ENCODE data around the gene TBX10. TPM values are rescaled to one million over a fixed set of nuclear protein-coding genes. Genes with fewer than 3 reads are reported as not detected.

The TBX10 gene
- total RNA-seq, 1 experiment from 2014 or later = not detected

DNA sequence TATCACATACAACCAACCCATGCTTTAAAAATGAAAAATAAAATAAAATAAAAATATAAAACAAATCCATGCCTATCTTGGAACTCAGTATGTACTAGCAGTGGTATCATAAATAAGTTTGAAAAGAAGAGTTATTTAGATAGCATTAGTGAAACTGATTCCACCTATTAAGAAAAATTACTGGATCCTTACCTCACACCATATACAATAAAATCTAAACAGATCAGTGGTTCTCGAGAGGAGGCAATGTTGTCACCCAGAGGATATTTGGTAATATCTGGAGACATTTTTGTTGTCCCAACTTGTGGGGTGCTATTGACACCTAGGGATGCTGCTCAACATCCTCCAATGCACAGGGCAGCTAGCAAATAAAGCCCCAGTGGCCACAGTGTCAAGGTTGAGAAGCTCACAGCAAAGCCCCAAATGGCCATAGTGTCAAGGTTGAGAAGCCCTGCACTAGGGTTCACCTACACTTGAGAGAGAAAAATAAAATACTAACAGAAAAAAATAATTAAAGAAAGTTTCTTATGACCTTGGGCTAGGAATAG is 42.7 kb downstream of the TBX10 start:
- Histone ChIP-seq H3K36me3 (ENCODE audit: control insufficient read depth, insufficient read depth, low read length) (no peaks in the 10 kb centered on the region), H3K27ac (ENCODE audit: low read length) (no peak overlapping the region), H3K9me3 (ENCODE audit: control insufficient read depth, insufficient read depth, low read depth, low read length) (peaks cover 4% of the 10 kb centered on the region; the same call in 1 of the 2 replicates), H3K4me1 (ENCODE audit: control insufficient read depth, insufficient read depth, low read length) (no peaks in the 10 kb centered on the region), H3K27me3 (ENCODE audit: control insufficient read depth, insufficient read depth, low read length) (no peaks in the 10 kb centered on the region), H3K4me3 (ENCODE audit: low read depth in 2 of 2, low read length in 2 of 2) (no peak overlapping the region)
- ChIA-PET CTCF (no interaction called here), POLR2A (no interaction called here)
- no peak for DNase-seq (ENCODE audit: low read depth, low spot score)
- intact Hi-C loops (cut with micrococcal nuclease; ENCODE audit: unreplicated experiment) = no loop called here
- in situ Hi-C loops (cut with HindIII; ENCODE audit: low pct_unique_long_range_greater_than_20kb, low sequenced_read_pairs) = no loop called here
- TF ChIP-seq TCF7L2 (IDR thresholded peaks at IDR 0.05; ENCODE audit: low read depth, low read length) = no peak
- TF ChIP-seq, protein P1, sequence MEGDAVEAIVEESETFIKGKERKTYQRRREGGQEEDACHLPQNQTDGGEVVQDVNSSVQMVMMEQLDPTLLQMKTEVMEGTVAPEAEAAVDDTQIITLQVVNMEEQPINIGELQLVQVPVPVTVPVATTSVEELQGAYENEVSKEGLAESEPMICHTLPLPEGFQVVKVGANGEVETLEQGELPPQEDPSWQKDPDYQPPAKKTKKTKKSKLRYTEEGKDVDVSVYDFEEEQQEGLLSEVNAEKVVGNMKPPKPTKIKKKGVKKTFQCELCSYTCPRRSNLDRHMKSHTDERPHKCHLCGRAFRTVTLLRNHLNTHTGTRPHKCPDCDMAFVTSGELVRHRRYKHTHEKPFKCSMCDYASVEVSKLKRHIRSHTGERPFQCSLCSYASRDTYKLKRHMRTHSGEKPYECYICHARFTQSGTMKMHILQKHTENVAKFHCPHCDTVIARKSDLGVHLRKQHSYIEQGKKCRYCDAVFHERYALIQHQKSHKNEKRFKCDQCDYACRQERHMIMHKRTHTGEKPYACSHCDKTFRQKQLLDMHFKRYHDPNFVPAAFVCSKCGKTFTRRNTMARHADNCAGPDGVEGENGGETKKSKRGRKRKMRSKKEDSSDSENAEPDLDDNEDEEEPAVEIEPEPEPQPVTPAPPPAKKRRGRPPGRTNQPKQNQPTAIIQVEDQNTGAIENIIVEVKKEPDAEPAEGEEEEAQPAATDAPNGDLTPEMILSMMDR (IDR thresholded peaks at IDR 0.05) = no peak
- no peak for TF ChIP-seq SIN3A (IDR thresholded peaks at IDR 0.05; ENCODE audit: borderline replicate concordance, insufficient read depth, low read depth, low read length)
- TF ChIP-seq, protein P2, sequence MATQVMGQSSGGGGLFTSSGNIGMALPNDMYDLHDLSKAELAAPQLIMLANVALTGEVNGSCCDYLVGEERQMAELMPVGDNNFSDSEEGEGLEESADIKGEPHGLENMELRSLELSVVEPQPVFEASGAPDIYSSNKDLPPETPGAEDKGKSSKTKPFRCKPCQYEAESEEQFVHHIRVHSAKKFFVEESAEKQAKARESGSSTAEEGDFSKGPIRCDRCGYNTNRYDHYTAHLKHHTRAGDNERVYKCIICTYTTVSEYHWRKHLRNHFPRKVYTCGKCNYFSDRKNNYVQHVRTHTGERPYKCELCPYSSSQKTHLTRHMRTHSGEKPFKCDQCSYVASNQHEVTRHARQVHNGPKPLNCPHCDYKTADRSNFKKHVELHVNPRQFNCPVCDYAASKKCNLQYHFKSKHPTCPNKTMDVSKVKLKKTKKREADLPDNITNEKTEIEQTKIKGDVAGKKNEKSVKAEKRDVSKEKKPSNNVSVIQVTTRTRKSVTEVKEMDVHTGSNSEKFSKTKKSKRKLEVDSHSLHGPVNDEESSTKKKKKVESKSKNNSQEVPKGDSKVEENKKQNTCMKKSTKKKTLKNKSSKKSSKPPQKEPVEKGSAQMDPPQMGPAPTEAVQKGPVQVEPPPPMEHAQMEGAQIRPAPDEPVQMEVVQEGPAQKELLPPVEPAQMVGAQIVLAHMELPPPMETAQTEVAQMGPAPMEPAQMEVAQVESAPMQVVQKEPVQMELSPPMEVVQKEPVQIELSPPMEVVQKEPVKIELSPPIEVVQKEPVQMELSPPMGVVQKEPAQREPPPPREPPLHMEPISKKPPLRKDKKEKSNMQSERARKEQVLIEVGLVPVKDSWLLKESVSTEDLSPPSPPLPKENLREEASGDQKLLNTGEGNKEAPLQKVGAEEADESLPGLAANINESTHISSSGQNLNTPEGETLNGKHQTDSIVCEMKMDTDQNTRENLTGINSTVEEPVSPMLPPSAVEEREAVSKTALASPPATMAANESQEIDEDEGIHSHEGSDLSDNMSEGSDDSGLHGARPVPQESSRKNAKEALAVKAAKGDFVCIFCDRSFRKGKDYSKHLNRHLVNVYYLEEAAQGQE (IDR thresholded peaks at IDR 0.05; ENCODE audit: insufficient read depth in 1 of 2, low read depth in 2 of 2, low read length in 1 of 2) = no peak
- no peak for TF ChIP-seq POLR2AphosphoS5 (IDR thresholded peaks at IDR 0.05; ENCODE audit: low read depth, low read length)
- ATAC-seq = no peak
- BruUV-seq (replicated peaks) = no TSS peak

DNA sequence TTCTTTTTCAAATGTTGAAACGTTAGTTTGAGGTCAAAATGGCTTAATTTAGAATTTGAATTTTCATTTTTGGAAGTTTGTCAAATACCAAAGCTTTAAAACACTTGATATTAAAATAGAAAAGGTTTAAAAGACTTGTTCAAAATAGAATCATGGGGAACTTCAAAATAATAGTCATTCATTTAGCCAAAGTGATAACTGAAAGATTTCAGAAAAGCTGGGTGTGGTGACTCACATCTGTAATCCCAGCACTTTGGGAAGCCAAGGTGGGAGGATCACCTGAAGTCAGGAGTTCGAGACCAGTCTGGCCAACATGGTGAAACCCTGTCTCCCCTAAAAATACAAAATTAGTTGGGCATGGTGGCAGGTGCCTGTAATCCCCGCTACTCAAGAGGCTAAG is 45.1 kb downstream of the TBX10 start:
- CTCF ChIA-PET = no interaction called here
- Histone ChIP-seq H3K9me3 (ENCODE audit: control insufficient read depth, insufficient read depth, low read depth, low read length) (peaks cover 4% of the 10 kb centered on the region; the same call in 1 of the 2 replicates), H3K4me1 (ENCODE audit: control insufficient read depth, insufficient read depth, low read length) (no peaks in the 10 kb centered on the region), H3K27me3 (ENCODE audit: control insufficient read depth, insufficient read depth, low read length) (no peaks in the 10 kb centered on the region), H3K4me3 (ENCODE audit: low read depth in 2 of 2, low read length in 2 of 2) (no peak overlapping the region), H3K27ac (ENCODE audit: low read length) (no peak overlapping the region), H3K36me3 (ENCODE audit: control insufficient read depth, insufficient read depth, low read length) (no peaks in the 10 kb centered on the region)
- in situ Hi-C loops (cut with HindIII; ENCODE audit: low pct_unique_long_range_greater_than_20kb, low sequenced_read_pairs) (no loop called here), intact Hi-C loops (cut with micrococcal nuclease; ENCODE audit: unreplicated experiment) (no loop called here)
- no peak for ATAC-seq
- TF ChIP-seq, protein P1 (IDR thresholded peaks at IDR 0.05) = no peak
- TF ChIP-seq SIN3A (IDR thresholded peaks at IDR 0.05; ENCODE audit: borderline replicate concordance, insufficient read depth, low read depth, low read length) = no peak
- TF ChIP-seq, protein P2 (IDR thresholded peaks at IDR 0.05; ENCODE audit: insufficient read depth in 1 of 2, low read depth in 2 of 2, low read length in 1 of 2) = no peak
- no peak for TF ChIP-seq POLR2AphosphoS5 (IDR thresholded peaks at IDR 0.05; ENCODE audit: low read depth, low read length)
- no peak for TF ChIP-seq TCF7L2 (IDR thresholded peaks at IDR 0.05; ENCODE audit: low read depth, low read length)
- no TSS peak for BruUV-seq (replicated peaks)
- DNase-seq (ENCODE audit: low read depth, low spot score) = no peak
- POLR2A ChIA-PET = interaction anchor here (0.5 to 0.7 kb wide), 3 partner anchors 36 to 704 kb away, joined by 4 to 7 read pairs (median 4); no protein-coding TSS in a partner anchor
